ENCODE measurements around the gene SRRM1. TPM values are rescaled to one million over a fixed set of nuclear protein-coding genes. Genes with fewer than 3 reads are reported as not detected.
"Not testable (repeated sequence)": the region's sequence is repeated elsewhere in the genome, so short reads cannot be mapped to it uniquely, and the experiment has no call there.

The SRRM1 gene
- polyA plus RNA-seq, 3 donors: 132 to 184 (median 158) TPM

- no peak for DNase-seq (ENCODE audit: extremely low read depth in 1 of 11, low read depth in 9 of 11, low spot score in 4 of 11)
These were observed 6.3 kb upstream of the SRRM1 start for GRCh38 chr1:24636661-24637357.

GRCh38 chr1:24639094-24639493 lies 4.0 kb upstream of the SRRM1 start:
- DNase-seq (ENCODE audit: extremely low read depth in 1 of 11, low read depth in 9 of 11, low spot score in 4 of 11): no peak

GRCh38 chr1:24639881-24640280 lies 3.2 kb upstream of the SRRM1 start:
- DNase-seq (ENCODE audit: extremely low read depth in 1 of 11, low read depth in 9 of 11, low spot score in 4 of 11): no peak

GRCh38 chr1:24640288-24640687 lies 2.8 kb upstream of the SRRM1 start:
- DNase-seq (ENCODE audit: extremely low read depth in 1 of 11, low read depth in 9 of 11, low spot score in 4 of 11): no peak

- DNase-seq (ENCODE audit: extremely low read depth in 1 of 11, low read depth in 9 of 11, low spot score in 4 of 11): peak in 3 of 11 donors; percentile 18 to 26 (median 23)
These were observed 1.4 kb upstream of the SRRM1 start for GRCh38 chr1:24641646-24642151.

- peak in 2 of 11 donors; percentile 20 to 25 for DNase-seq (ENCODE audit: extremely low read depth in 1 of 11, low read depth in 9 of 11, low spot score in 4 of 11)
These were observed 429 bp downstream of the SRRM1 start for GRCh38 chr1:24643363-24644099.

- no peak for DNase-seq (ENCODE audit: extremely low read depth in 1 of 11, low read depth in 9 of 11, low spot score in 4 of 11)
These were observed 940 bp downstream of the SRRM1 start for GRCh38 chr1:24644100-24644384.

- DNase-seq (ENCODE audit: extremely low read depth in 1 of 11, low read depth in 9 of 11, low spot score in 4 of 11): no peak
These were observed 5.8 kb downstream of the SRRM1 start for GRCh38 chr1:24648919-24649318.

GRCh38 chr1:24652382-24652781 lies 9.3 kb downstream of the SRRM1 start:
- no peak for DNase-seq (ENCODE audit: extremely low read depth in 1 of 11, low read depth in 9 of 11, low spot score in 4 of 11)

GRCh38 chr1:24654010-24654409 lies 10.9 kb downstream of the SRRM1 start:
- no peak for DNase-seq (ENCODE audit: extremely low read depth in 1 of 11, low read depth in 9 of 11, low spot score in 4 of 11)

- no peak for DNase-seq (ENCODE audit: extremely low read depth in 1 of 11, low read depth in 9 of 11, low spot score in 4 of 11)
These were observed 12.9 kb downstream of the SRRM1 start for GRCh38 chr1:24656046-24656445.

- no peak for DNase-seq (ENCODE audit: extremely low read depth in 1 of 11, low read depth in 9 of 11, low spot score in 4 of 11)
These were observed 14.7 kb downstream of the SRRM1 start for GRCh38 chr1:24657781-24658180.

- DNase-seq (ENCODE audit: extremely low read depth in 1 of 11, low read depth in 9 of 11, low spot score in 4 of 11): no peak
These were observed 16.2 kb downstream of the SRRM1 start for GRCh38 chr1:24659166-24659904.

- no peak for DNase-seq (ENCODE audit: extremely low read depth in 1 of 11, low read depth in 9 of 11, low spot score in 4 of 11)
These were observed 17.0 kb downstream of the SRRM1 start for GRCh38 chr1:24659993-24660665.

- no peak for DNase-seq (ENCODE audit: extremely low read depth in 1 of 11, low read depth in 9 of 11, low spot score in 4 of 11)
These were observed 21.5 kb downstream of the SRRM1 start for GRCh38 chr1:24664507-24665033.

- no peak for DNase-seq (ENCODE audit: extremely low read depth in 1 of 11, low read depth in 9 of 11, low spot score in 4 of 11)
These were observed 23.7 kb downstream of the SRRM1 start for GRCh38 chr1:24666794-24667193.

GRCh38 chr1:24671372-24671771 lies 28.3 kb downstream of the SRRM1 start:
- DNase-seq (ENCODE audit: extremely low read depth in 1 of 11, low read depth in 9 of 11, low spot score in 4 of 11): not testable (repeated sequence)

- DNase-seq (ENCODE audit: extremely low read depth in 1 of 11, low read depth in 9 of 11, low spot score in 4 of 11): not testable (repeated sequence)
These were observed 29.6 kb downstream of the SRRM1 start for GRCh38 chr1:24672686-24673085.

GRCh38 chr1:24673341-24673740 lies 30.2 kb downstream of the SRRM1 start:
- DNase-seq (ENCODE audit: extremely low read depth in 1 of 11, low read depth in 9 of 11, low spot score in 4 of 11): no peak
